ENCODE data around the gene FTO.

GRCh38 chr16:53849994-53850393, 146.0 kb downstream of the FTO start:
- TF ChIP-seq CTCF (IDR thresholded peaks at IDR 0.05; ENCODE audit: insufficient read depth, low read length, poor library complexity, severe bottlenecking) (no peak), EZH2phosphoT487 (conservative IDR thresholded peaks at IDR 0.05; ENCODE audit: low read length) (no peak)
